A549 (cell line): Measurements from ENCODE around the gene MYO1D. TPM values are rescaled to one million over a fixed set of nuclear protein-coding genes. Genes with fewer than 3 reads are reported as not detected.

Experiments used
- ATAC-seq, 2 experiments: fragments of 200-7000 bp in 1 of 2; fragments of >200 bp in 1 of 2; cut with Nextera tagmentation in 1 of 2; cut with Tn5 transposase in 1 of 2; 3 replicates each; pipeline versions ENCODE4 v1.8.0 to v1.9.1; 2018 to 2020; ENCODE audit warnings: mild to moderate bottlenecking in 1 of 2, moderate library complexity in 1 of 2
- CTCF ChIA-PET: fragments of 300-600 bp; sonication (Branson Sonifier 250); formaldehyde crosslinking; extraction: SDS; loops from one replicate; lab custom pipeline; 2021; ENCODE audit warnings: antibody characterized with exemption, inconsistent platforms; lab: Yijun Ruan, JAX
- POLR2A ChIA-PET: fragments of 350-600 bp; formaldehyde crosslinking; extraction: SDS; loops from one replicate; lab custom pipeline; 2021; ENCODE audit warnings: antibody characterized with exemption, inconsistent platforms; lab: Yijun Ruan, JAX
- DNase-seq, 2 experiments: peaks; one replicate each; pipeline versions ENCODE4 v3.0.0 to v3.0.0-alpha.2; 2011 to 2016; ENCODE audit warnings: low read depth in 1 of 2, low spot score in 1 of 2
- FAIRE-seq: peaks from 2 replicates; lab custom pipeline; 2011; peaks lifted over from hg19 to GRCh38; lab: Jason Lieb, UNC
- H3K27ac ChIP-seq, 2 experiments: fragments of >200 bp; sonication (Bioruptor Twin); formaldehyde crosslinking; 3 replicates each; pipeline ENCODE4 v1.5.1; 2016 to 2017
- H3K4me1 ChIP-seq: fragments of >200 bp; sonication (Bioruptor Twin); formaldehyde crosslinking; 3 replicates; pipeline ENCODE4 v1.6.1; 2016
- H3K4me2 ChIP-seq: fragments of >200 bp; sonication (Bioruptor Twin); formaldehyde crosslinking; 3 replicates; pipeline ENCODE4 v1.6.1; 2016
- H3K4me3 ChIP-seq: fragments of >200 bp; sonication (Bioruptor Twin); formaldehyde crosslinking; 3 replicates; pipeline ENCODE4 v1.5.1; 2016
- H3K9me3 ChIP-seq: fragments of >200 bp; sonication (Bioruptor Twin); formaldehyde crosslinking; 3 replicates; pipeline ENCODE4 v1.6.1; 2016
- CHD4 ChIP-seq: fragments of 200-600 bp; sonication (generic); IDR thresholded peaks from 2 replicates; pipeline ENCODE4 v1.6.1; 2016; ENCODE audit warnings: antibody characterized with exemption, mild to moderate bottlenecking, borderline replicate concordance
- EHF ChIP-seq: fragments of 250-450 bp; sonication (Bioruptor Pico); IDR thresholded peaks from 2 replicates; pipeline ENCODE4 v1.5.0; 2020; ENCODE audit warnings: mild to moderate bottlenecking
- EP300 ChIP-seq, 2 experiments: fragments of >200 bp; sonication (Bioruptor Twin); formaldehyde crosslinking; IDR thresholded peaks; 2 replicates in 1 of 2; 3 replicates in 1 of 2; pipeline ENCODE4 v1.6.1; 2016 to 2017
- ESRRA ChIP-seq: fragments of 150-350 bp; IDR thresholded peaks from 2 replicates; pipeline ENCODE4 v1.6.1; 2014; ENCODE audit warnings: mild to moderate bottlenecking, low read length, borderline replicate concordance
- FOSL2 ChIP-seq, 2 experiments: fragments of 450-650 bp in 1 of 2; fragments of >200 bp in 1 of 2; sonication (Bioruptor Twin) in 1 of 2; formaldehyde crosslinking; IDR thresholded peaks; 2 replicates each; pipeline versions ENCODE4 v1.5.0 to v1.6.1; 2016 to 2020; ENCODE audit warnings: mild to moderate bottlenecking in 1 of 2, moderate library complexity in 1 of 2
- FOXS1 ChIP-seq: fragments of 250-450 bp; sonication (Bioruptor Pico); IDR thresholded peaks from 2 replicates; pipeline ENCODE4 v1.5.0; 2020; ENCODE audit warnings: mild to moderate bottlenecking, moderate library complexity
- HOXA7 ChIP-seq: fragments of 250-450 bp; sonication (Bioruptor Pico); IDR thresholded peaks from 2 replicates; pipeline ENCODE4 v1.5.0; 2020; ENCODE audit warnings: mild to moderate bottlenecking, moderate library complexity
- HOXB5 ChIP-seq: fragments of 250-450 bp; sonication (Bioruptor Pico); IDR thresholded peaks from 2 replicates; pipeline ENCODE4 v1.5.0; 2020; ENCODE audit warnings: mild to moderate bottlenecking, moderate library complexity
- JUN ChIP-seq, 2 experiments: fragments of >200 bp; sonication (Bioruptor Twin); formaldehyde crosslinking; IDR thresholded peaks; 2 replicates in 1 of 2; 3 replicates in 1 of 2; pipeline ENCODE4 v1.6.1; 2016 to 2017
- JUNB ChIP-seq: fragments of >200 bp; sonication (Bioruptor Twin); formaldehyde crosslinking; IDR thresholded peaks from 2 replicates; pipeline ENCODE4 v1.6.1; 2016
- PHF8 ChIP-seq: fragments of 200-600 bp; sonication (generic); IDR thresholded peaks from 2 replicates; pipeline ENCODE4 v1.6.1; 2016; ENCODE audit warnings: low read depth, mild to moderate bottlenecking, antibody characterized with exemption, moderate library complexity, borderline replicate concordance
- RARB ChIP-seq: fragments of 250-450 bp; sonication (Bioruptor Pico); IDR thresholded peaks from 2 replicates; pipeline ENCODE4 v1.8.0; 2021; ENCODE audit warnings: mild to moderate bottlenecking, moderate library complexity
- TFCP2L1 ChIP-seq: fragments of 250-450 bp; sonication (Bioruptor Pico); IDR thresholded peaks from 2 replicates; pipeline ENCODE4 v1.5.0; 2021; ENCODE audit warnings: mild to moderate bottlenecking
- ZC3H11A ChIP-seq: fragments of 450-650 bp; IDR thresholded peaks from 2 replicates; pipeline ENCODE4 v1.6.1; 2014; ENCODE audit warnings: antibody characterized with exemption, mild to moderate bottlenecking
- WGBS: methylation state at CpG from one replicate; pipeline ENCODE4 v1.1.6; 2017; ENCODE audit errors: missing lambda C conversion rate; 5-methylcytosine and 5-hydroxymethylcytosine counted together
- polyA plus RNA-seq, 4 experiments: library from polyadenylated mRNA; depleted of rRNA in 3 of 4; stranded (reverse); fragments of >200 nt; fragmentation: RNase III in 1 of 4; extraction: RNeasy Plus Mini Kit Qiagen cat#74134 plus additional on column Dnase treatment in 1 of 4; gene quantifications; 2 replicates in 3 of 4; 3 replicates in 1 of 4; pipeline ENCODE4 v1.2.3, GENCODE V29; 2011 to 2017
- TF ChIP-seq, protein P1 (sequence below): fragments of >200 bp; sonication (Bioruptor Twin); formaldehyde crosslinking; IDR thresholded peaks from 3 replicates; pipeline ENCODE4 v1.5.1; 2016
- TF ChIP-seq, protein P2 (sequence below): fragments of 250-450 bp; sonication (Bioruptor Pico); IDR thresholded peaks from 2 replicates; pipeline ENCODE4 v1.5.0; 2021; ENCODE audit warnings: mild to moderate bottlenecking, moderate library complexity, borderline replicate concordance
- TF ChIP-seq, protein P3 (sequence below): fragments of 250-450 bp; sonication (Bioruptor Pico); IDR thresholded peaks from 2 replicates; pipeline ENCODE4 v1.5.0; 2020; ENCODE audit warnings: low read depth, mild to moderate bottlenecking, moderate library complexity
- TF ChIP-seq, protein P4 (sequence below): fragments of >200 bp; sonication (Bioruptor Twin); formaldehyde crosslinking; IDR thresholded peaks from 3 replicates; pipeline ENCODE4 v1.6.1; 2016

Gene MYO1D
- polyA plus RNA-seq, 2 of the 4 experiments (the other 2 are of a cell fraction): 2.8 to 4.2 TPM

DNA sequence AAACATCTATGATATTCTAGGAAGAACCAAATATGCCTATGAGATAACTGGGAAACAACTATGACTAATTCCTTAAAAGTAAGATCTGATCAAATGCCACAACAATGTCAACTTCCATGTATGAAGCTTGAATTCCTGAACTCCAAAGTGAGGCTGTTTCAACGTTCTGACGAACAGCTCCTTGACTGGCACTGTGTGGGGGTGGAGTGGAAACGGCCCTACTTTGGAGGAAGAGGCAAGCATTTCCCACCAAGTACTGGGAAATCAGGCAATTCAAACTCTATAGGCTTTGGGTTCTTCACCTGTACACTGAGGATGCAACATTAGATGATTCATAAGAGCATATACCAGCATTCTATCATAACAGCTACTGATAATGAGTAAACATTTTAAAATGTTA lies 203.0 kb downstream of the MYO1D start:
- no peaks in the 10 kb centered on the region for H3K4me1 ChIP-seq
- 44% methylated on average over 3 of the region's 3 CpGs for WGBS
- no peak overlapping the region for H3K27ac ChIP-seq
- no peak for DNase-seq
- FAIRE-seq: no peak
- TF ChIP-seq RARB (CRISPR knock-in tag) (no peak), FOSL2 (IDR thresholded peaks at IDR 0.05) (no peak), FOSL2 (CRISPR knock-in tag; IDR thresholded peaks at IDR 0.05) (no peak), FOXS1 (CRISPR knock-in tag) (no peak), PHF8 (no peak)
- TF ChIP-seq, protein P1, sequence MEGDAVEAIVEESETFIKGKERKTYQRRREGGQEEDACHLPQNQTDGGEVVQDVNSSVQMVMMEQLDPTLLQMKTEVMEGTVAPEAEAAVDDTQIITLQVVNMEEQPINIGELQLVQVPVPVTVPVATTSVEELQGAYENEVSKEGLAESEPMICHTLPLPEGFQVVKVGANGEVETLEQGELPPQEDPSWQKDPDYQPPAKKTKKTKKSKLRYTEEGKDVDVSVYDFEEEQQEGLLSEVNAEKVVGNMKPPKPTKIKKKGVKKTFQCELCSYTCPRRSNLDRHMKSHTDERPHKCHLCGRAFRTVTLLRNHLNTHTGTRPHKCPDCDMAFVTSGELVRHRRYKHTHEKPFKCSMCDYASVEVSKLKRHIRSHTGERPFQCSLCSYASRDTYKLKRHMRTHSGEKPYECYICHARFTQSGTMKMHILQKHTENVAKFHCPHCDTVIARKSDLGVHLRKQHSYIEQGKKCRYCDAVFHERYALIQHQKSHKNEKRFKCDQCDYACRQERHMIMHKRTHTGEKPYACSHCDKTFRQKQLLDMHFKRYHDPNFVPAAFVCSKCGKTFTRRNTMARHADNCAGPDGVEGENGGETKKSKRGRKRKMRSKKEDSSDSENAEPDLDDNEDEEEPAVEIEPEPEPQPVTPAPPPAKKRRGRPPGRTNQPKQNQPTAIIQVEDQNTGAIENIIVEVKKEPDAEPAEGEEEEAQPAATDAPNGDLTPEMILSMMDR: no peak
- TF ChIP-seq, protein P2, sequence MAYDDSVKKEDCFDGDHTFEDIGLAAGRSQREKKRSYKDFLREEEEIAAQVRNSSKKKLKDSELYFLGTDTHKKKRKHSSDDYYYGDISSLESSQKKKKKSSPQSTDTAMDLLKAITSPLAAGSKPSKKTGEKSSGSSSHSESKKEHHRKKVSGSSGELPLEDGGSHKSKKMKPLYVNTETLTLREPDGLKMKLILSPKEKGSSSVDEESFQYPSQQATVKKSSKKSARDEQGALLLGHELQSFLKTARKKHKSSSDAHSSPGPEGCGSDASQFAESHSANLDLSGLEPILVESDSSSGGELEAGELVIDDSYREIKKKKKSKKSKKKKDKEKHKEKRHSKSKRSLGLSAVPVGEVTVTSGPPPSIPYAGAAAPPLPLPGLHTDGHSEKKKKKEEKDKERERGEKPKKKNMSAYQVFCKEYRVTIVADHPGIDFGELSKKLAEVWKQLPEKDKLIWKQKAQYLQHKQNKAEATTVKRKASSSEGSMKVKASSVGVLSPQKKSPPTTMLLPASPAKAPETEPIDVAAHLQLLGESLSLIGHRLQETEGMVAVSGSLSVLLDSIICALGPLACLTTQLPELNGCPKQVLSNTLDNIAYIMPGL (CRISPR knock-in tag): no peak
- TF ChIP-seq, protein P3, sequence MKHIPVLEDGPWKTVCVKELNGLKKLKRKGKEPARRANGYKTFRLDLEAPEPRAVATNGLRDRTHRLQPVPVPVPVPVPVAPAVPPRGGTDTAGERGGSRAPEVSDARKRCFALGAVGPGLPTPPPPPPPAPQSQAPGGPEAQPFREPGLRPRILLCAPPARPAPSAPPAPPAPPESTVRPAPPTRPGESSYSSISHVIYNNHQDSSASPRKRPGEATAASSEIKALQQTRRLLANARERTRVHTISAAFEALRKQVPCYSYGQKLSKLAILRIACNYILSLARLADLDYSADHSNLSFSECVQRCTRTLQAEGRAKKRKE (CRISPR knock-in tag): no peak
- CTCF ChIA-PET: interaction anchor here (0.7 to 1.7 kb wide), 7 partner anchors 12 to 114 kb away, joined by 3 to 8 read pairs (median 6); no protein-coding TSS in a partner anchor
- ATAC-seq: no peak
- no peak overlapping the region for H3K4me3 ChIP-seq
- H3K9me3 ChIP-seq: no peaks in the 10 kb centered on the region
- POLR2A ChIA-PET: no interaction called here
- H3K4me2 ChIP-seq: no peak overlapping the region

DNA sequence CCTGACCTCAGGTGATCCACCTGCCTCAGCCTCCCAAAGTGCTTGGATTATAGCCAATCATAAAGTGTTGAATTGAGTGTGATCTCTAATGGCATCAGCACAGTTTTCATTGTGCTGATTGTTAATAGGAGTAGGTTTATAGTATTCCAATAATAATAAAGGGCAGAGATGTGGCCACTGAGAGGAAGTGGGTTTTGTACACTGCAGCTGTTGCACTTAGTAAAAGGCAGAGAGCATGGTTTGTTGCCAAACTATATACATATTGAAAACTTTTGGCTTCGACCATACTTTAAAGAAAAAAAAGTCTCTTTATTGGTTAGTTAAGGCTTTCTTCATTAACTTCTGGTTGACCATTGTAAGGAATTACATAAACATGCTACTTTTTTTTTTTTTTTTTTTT lies 204.2 kb downstream of the MYO1D start:
- ATAC-seq (no peak), FAIRE-seq (no peak), DNase-seq (no peak)
- Histone ChIP-seq H3K4me1 (no peaks in the 10 kb centered on the region), H3K4me3 (no peak overlapping the region), H3K9me3 (no peaks in the 10 kb centered on the region), H3K27ac (no peak overlapping the region), H3K4me2 (no peak overlapping the region)
- ChIA-PET CTCF (interaction anchor here (1.6 kb wide), 1 partner anchor 82 kb away, joined by 6 read pairs; no protein-coding TSS in a partner anchor), POLR2A (no interaction called here)
- TF ChIP-seq TFCP2L1: no peak
- TF ChIP-seq CHD4: no peak
- TF ChIP-seq EP300 (IDR thresholded peaks at IDR 0.05): no peak
- no peak for TF ChIP-seq HOXB5 (CRISPR knock-in tag)
- TF ChIP-seq, protein P1: no peak
- TF ChIP-seq, protein P4, sequence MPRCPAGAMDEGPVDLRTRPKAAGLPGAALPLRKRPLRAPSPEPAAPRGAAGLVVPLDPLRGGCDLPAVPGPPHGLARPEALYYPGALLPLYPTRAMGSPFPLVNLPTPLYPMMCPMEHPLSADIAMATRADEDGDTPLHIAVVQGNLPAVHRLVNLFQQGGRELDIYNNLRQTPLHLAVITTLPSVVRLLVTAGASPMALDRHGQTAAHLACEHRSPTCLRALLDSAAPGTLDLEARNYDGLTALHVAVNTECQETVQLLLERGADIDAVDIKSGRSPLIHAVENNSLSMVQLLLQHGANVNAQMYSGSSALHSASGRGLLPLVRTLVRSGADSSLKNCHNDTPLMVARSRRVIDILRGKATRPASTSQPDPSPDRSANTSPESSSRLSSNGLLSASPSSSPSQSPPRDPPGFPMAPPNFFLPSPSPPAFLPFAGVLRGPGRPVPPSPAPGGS: no peak
- no peak for TF ChIP-seq ZC3H11A
- TF ChIP-seq JUN (IDR thresholded peaks at IDR 0.05): no peak
- no peak for TF ChIP-seq JUNB
- no peak for TF ChIP-seq ESRRA
- no peak for TF ChIP-seq HOXA7 (CRISPR knock-in tag)
- TF ChIP-seq EHF: no peak
- 20% methylated on average over 1 of the region's 1 CpG for WGBS
